NCI-H1694 treated with DMSO at 0.1 percent for 48 hours (cell line): ENCODE measurements around the gene SNAPC4.
"Not testable (repeated sequence)": the region's sequence is repeated elsewhere in the genome, so short reads cannot be mapped to it uniquely, and the experiment has no call there.

Source experiments
- DNase-seq: peaks from one replicate; lab custom pipeline; 2025; lab: John Stamatoyannopoulos, UW

The SNAPC4 gene

DNA sequence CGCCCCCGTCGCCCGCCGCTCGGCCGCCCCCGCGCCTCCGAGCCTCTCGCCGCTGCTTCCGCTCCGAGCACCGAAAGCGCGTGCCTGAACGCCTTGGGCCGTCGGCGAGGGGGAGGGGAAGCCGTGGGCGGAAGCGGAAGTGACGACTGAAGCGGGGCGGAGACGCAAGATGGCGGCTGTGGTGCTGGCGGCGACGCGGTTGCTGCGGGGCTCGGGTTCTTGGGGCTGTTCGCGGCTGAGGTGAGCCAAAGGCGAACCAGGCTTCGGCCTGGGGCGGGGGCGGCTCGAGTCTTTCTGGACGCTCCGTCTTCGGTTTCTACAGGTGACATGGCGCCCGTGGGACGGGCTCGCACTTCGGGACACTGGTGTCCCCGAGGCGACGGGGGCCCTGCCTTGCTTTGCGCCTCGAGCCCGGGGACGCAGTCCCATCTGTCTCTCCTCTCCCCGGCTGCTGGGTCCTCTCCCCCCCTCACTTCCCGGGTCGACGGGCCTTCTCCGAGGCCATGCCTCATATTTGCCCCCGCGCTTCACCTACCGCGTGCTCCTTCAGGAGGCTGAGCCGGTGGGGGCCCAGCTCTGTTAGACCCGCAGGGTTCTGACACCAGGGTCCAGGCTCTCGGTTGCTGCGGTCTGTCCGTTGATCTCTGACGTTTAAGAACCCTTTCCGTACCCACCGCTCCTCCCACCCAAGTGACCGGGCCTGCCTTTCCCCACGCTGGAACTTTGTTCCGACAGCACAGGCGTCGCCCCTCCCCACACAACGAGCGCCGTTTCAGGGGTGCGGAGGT, 10.7 kb upstream of the SNAPC4 start, which contains the start of the genes ENTR1 and PMPCA:
TSS of gene ENTR1 (minus strand) at position 115 of the 788 bp plus-strand sequence. CDS start 217 bp downstream, outside the sequence.
TSS of gene PMPCA (plus strand) at position 159 of the 788 bp plus-strand sequence. CDS start at position 170, 11 bp downstream.
- DNase-seq = peak; percentile 55

DNA sequence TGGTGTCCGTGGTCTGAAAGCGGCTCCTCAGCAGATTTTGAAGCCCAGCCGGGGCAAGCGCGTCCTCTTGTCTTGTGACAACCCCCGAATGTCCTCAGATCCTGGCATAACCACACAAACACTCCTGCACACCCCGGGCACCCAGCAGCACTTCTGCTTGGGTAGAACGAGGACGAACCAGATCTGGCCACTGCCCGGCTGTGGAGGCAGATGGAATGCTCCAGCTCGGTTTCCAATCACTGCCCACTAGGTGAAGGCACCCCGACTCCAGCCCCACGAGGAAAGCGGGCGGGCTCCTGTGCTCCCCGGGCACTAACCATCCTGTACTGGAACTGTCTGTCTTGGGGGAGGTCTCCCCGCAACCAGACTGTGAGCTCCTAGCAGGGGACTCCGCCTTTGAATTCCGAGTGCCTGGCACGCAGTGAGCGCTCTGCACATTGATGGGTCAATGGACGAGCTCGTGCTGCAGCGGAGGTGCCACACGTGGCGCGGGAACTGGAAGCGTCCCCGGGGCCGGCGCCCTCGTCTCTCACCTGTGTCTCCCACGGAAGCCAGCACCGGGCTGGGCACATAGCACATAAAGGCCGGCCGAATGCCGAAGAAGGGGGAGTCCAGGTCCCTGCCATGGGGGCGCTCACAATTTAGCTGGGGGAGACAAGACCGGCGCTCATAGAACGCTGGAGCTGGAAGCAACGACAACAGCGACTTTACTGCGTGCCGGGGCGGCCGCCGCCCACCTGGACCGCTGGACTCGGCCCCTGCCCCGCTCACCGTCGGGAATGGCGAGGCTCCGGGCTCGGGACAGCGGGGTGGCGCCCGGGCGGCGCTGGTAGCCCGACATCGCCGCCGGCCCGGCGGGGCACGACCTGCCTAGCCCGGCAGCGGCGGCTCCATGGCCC, 9.8 kb upstream of the SNAPC4 start:
- DNase-seq = no peak

DNA sequence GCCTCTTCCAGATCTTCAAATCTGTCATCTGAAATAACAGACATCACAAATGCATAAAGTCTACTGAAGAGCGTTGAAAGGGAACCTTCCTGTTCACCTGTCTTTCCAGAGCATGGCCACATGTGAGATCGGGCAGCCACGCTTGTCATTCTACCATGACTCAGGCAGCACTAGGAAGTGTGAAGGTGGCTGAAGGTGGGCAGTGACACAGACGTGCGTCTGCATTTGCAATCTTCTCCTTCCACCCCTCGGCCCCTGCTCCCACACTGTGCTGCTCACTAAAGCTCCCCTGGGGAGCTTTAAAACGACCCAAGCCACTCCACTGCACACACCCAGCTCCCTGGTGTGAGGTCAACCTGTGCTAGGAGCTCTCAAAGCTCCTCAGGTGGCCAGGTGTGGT, 7.9 kb upstream of the SNAPC4 start:
- DNase-seq = no peak

DNA sequence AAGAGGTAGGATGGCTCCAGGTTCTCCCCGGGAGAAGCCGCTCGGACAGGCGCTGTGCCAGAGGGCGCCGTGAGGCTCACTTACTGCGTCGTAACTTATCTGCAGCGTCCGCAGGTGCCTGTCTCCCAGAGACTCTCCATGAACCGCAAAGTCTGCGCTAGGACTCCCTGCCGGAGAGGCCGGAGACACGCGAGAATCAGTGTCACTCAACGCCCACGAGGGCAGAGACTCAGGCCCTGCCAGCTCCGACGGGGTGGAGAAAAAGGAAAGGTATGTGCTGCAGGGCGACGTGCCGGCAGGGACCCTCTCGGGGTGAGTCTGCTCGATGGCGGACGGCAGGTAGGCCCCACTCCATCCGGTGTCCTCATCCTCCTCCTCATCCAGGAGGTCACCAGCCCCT, 7.1 kb upstream of the SNAPC4 start:
- not testable (repeated sequence) for DNase-seq

DNA sequence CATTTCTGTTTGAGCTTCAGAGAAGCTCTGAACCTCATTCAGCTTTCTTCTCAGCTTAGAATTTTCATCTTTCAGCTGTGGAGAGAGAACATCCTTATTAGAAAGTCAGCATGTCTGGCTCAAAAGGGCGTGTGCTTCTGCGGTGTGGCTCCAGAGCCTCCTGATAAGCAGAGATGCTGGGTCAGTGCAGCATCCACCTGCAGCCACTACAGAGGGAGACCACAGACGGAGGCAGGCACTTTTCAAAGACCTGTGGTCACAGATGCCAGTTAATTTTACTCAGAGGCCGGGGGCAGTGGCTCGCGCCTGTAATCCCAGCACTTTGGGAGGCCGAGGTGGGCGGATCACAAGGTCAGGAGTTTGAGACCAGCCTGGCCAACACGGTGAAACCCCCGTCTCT, 5.9 kb upstream of the SNAPC4 start:
- DNase-seq = not testable (repeated sequence)

DNA sequence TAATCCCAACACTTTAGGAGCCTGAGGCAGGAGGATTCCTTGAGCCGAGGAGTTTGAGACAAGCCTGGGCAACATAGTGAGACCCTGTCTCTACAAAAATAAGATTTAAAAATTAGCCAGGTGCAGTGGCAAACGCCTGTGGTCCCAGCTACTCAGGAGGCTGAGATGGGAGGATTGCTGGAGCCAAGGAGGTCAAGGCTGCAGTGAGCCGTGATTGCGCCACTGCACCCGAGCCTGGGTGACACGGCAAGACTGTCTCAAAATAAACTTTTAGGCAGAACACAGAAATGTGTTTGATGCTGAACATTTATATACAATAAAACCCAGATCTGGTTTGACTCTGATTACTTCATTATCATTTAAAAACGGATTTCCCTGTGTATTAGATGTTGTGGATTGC, 5.5 kb upstream of the SNAPC4 start:
- no peak for DNase-seq

DNA sequence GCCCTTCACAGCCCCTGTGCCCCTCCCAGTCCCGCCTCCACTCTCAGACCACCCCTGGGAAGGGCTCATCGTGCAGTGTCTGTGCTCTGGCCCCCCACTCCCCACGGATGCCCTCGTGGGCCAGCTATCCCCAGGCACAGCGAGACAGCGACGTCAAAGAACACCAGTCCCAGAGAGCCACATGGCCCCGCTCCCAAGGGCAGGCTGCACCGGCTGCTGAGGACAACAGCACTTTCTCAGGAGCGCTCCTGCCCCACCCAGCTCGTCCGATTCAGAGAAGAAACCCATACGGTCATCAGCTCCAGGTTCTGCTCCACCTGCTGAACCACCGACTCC, 4.8 kb upstream of the SNAPC4 start:
- no peak for DNase-seq

DNA sequence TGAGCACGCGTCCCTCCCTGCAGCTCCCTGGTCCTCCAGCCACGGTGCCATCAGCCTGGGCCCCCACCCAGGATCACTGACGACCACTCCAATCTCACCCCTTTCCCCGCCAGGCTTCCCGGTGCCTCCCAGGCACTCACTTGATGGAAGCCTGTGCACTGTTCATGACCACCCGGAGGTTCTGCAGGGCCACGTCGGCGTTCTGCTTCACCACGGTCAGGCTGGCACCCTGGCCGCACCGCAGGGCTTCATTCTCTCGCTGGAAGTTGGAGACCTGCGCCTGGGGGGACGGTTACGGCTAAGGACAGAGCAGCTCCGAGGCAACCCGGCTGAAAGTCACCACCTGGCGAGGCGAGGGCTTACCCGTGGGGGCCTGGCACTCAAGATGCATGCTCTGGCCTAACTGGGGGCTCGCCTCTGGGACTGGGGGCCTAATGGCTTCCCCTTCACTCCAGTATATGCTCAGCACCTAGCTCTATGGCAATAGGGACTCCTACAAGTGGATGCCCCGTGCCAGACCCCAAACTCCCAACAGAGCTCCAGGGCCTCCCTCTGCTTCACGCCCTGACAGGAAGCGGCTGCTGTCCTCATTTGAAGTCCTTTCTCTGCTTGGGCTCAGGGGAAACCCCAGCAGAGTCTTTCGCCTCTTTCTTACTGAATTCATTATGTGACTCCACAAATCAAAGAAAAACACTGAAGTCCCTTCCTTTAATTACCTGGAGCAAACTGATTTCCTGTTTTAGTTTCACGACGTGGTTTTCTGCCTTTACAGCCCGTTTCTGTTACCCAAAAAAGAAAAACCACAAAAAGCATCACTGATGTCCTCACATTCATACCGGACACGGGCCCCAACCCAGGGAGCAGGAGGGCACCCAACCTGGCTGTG, 4.2 kb upstream of the SNAPC4 start:
- no peak for DNase-seq

DNA sequence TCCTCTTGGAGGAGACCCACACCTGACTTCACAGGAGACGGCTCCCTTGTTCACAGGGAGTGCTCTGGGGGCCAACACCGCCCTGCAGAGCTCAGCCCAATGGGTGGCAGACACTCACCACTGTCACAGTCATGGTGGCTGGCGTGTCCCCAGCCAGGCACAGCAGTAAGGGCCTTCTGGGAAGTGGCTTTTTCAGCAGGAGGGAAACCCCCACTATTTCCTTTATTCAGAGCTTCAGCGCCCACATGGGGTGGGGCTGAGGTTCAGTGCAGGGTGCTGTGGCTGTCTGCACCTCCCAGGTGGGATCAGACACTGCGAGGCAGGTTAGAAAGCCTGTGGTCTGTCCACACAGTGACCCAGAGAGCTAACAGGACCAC, 3.6 kb upstream of the SNAPC4 start:
- no peak for DNase-seq

DNA sequence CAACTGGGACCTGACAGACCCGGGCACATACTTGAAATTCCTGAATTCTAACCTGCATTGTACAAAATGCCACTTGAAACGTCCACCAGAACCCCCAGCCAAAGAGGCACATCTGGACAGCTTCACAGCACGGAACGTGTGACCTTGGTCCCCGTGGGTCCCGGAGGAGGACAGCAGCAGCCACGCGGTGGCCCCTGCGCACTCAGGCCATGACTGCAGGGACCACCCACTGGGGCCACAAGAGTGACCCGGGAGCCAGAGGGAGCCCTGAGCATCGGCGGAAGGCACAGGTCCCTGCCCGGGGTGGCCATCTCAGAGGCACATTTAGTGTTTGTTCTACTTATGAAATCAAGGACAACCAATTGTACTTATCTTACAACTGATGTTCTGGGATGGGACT, 2.1 kb upstream of the SNAPC4 start:
- no peak for DNase-seq

DNA sequence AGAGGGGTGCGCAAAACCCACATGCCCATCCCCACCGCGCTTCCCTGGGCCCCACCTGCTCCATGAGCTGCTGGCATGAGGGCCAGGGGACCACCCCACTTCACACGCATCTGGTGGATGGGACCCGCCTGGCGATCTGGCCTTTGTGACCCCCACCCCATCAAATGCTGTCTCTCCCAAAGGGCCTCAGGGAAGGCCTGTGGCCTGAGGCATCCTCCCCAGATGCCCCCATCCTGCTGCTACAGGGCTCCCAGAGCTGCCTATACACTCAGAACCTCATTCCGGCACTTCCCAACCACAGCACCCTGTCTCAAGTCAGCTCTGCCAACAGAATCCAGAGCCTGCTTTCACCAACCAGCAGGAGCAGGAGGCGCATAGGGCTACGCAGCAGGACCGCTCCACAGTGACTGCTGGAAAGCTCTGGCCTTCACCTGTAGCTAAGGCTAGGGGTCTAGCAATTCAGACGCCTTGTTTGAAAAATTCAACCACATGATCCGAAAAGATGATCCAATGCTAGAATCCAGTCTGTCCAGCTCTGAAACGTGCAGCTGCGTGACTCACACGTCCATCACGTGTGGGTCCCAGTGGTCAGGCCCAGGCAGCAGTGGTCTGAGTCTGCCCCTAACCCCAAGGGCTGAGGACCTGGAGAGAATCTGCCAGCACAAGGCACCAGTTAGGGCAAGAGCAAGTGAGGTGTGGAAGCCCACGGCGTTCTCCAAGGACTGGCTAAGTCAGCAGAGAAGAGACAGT, 1.4 kb upstream of the SNAPC4 start:
- DNase-seq = no peak

DNA sequence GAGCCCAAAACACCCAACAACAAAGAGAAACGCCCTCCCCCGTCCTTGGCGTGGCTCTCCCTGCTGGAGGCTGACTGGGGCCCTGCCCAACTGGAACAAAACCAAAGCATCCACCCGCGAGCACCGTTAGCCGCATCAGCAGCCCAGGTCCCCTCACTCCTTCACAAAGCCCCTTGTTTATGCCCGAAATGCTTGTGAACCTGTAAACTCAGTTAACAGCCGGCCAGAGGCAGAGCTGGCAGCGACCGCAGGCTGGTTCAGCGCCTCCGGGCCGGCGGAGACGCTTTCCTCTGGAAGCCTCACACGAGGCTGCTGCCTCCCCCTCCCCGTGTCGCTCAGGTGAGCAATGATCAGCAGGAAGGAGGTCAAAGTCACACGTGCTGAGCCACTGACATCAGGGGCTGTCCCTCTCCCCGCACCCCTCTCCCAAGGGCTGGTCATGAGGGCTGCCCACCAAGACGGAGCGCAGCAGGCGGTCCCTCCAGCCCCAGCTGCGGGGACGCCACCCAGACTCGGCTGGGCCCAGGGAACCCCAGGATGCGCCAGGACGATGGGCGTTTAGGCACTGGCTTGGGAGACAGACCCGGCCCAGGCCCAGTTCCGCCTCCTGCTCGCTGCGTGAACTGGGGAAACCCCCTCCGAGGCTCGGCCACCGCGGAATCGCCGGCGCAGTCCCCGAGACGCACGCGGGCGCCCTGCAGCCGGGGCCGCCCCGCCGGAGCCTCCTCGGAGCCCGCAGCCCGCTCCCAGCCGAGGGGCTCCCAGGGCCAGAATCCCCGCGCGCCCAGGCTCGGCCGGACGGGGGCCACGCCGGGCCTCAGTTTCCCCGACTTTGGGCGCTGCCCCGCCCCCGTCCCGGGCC, 563 bp downstream of the SNAPC4 start:
- no peak for DNase-seq

DNA sequence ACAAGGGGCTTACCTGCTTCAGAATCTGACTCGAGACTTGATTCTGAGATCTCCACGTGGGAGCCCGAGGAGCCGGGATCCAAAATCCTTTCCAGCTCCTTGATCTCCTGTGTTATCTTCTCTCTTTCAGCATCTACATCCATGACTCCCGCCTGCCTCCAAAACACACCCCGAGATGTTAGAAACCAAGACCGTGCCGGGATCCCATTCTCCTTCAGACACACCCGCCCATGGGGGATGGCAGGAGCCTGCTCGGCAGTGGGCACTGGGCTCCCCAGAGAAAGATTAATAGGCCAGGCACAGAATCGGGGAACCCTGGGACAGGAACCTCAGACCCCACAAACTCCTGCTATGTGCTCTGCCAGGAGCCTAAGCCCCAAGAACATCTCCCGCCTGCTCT, 1.7 kb downstream of the SNAPC4 start:
- no peak for DNase-seq

DNA sequence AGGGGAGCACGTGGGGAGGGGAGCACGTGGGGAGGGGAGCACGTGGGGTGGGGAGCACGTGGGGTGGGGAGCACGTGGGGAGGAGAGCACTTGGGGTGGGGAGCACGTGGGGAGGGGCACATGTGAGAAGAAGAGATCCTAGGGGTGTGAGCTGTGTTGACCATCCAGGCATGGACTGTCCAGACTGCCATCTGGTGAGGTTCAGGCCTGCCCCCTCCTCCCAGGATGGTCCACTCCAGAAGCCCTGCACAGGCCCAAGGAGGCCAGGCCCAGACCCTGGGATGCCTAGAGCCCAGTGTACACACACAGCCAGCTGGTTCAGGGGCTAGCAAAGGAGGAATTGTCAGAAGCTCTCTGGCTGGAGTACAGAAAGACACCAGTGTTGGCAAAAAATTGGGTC, 2.3 kb downstream of the SNAPC4 start:
- DNase-seq = no peak

DNA sequence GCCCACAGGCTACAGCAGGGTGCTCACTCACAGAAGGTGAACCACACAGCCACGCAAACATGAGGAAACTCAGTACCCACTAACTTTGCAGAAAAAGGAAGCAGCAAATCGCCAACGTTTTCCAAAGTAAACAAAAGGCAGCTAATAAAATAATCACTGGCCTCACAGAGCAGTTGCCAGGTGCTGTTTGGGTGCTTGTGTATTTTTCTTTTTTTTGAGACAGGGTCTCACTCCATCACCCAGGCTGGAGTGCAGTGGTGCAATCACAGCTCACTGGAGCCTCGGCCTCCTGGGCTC, 3.8 kb downstream of the SNAPC4 start:
- no peak for DNase-seq

DNA sequence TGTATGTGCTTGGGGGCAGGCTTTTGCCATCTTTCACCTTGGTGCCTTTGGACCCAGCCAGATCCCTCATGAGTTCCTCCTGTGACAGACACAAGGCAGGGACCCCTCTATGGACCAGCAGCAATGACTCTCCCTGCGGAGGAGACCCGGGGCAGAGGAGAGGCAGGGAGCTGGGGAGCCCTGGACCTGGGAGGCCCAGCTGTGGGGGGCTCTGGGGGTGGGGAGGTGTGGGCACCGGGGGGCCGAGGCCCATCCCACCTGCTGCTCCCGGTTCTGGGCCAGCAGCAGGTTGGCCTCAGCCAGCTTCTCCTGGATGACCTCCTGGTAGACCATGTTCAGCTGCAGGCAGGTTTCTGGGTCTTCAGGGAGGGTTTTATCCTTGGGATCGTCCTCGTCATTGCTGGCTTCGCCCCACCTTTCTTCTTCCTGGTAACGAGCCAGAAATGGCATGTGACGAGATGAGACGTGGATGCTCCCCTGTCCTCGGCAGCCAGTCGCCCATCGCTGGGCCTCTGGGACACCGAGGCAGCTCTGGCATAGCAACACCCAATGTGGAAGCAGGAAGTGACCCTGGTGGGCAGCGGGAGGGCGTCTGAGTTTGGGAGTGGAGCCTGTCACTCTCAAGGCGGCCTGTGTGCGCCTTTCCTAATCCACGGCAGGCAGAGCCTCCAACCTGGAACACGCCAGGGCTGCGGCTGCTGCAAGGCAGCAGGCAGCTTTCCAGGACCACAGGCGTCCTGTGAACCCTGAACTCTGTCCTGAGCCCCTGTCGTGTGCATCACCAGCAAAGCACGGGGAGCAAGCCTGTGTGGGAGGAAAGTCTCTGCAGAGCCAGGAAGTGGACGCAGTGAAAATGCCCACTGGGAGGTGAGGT, 4.4 kb downstream of the SNAPC4 start:
- DNase-seq = no peak

DNA sequence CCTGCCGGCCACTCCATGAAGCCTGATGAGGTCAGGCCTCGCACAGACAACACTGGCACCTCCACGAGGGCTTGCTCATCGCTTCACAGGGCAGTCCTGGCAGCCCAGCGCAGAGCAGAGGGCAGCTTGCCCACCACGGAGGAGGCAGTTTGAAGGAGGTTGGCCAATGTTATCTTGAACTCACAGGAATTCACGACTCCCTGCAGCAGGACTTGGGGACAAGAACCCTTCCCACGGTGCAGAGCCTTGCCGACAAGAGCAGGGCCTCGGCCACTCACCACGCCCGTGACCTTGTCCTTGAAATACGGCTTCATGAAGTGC, 5.0 kb downstream of the SNAPC4 start:
- no peak for DNase-seq

DNA sequence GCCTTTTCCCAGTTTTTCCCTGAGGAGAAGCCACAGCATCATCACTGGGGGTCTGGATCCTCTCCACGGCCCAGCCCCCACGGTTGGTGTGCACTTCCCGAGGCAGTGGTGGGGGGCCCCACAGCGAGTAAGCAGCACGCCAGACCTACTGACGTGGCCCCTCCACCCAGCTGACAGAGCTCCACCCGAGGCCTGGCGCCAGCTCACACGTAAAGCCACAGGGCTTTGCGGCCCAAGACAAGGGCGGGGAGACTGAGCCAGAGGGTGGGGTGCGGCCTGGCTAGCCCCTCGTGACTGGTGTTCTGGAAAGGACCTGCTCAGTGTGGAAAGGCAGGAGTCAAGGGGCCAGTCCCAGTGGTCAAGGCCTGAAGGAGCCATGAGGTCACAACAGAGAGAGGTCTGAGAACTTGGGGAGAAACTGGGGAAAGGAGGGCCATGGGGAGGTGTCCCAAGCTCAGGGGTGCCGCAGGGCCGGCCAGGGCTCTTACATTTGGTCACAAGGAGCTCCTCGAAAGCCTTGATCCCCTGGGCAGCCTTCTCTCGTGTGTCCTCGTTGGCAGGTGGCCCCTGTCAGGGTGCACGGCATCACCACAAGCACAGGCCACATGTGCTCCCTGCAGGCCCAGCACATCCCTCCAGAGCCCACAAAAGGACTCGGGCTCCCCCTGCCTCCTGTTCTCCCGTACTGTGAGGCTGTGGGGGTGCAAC, 5.5 kb downstream of the SNAPC4 start:
- DNase-seq = no peak

DNA sequence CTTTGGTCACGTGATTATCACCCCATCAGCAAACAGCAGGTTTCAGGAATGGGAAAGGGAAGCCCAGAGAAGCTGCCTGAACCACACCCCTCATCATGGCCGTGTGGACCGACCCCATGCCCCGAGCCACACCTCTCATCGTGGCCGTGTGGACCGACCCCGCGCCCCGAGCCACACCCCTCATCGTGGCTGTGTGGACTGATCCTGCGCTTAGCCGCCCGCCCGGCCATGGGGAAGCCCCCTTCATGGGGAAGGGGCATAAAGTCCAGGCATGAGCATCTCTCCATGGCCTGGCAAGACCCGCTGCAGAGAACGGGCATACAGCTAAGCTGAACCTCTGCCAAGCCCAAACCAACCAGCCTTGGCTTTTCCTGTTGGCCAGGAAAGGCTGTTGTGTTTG, 6.4 kb downstream of the SNAPC4 start:
- DNase-seq = no peak
